DND-41 (cell line): ENCODE measurements around the gene IQCE.

ENCODE experiments used
- ATAC-seq: fragments of 200-7000 bp; cut with Tn5 transposase; 3 replicates; pipeline ENCODE4 v1.9.1; 2021; ENCODE audit warnings: low read depth; ENCODE audit not compliant: insufficient read depth
- DNase-seq: peaks from one replicate; pipeline ENCODE4 v3.0.0-alpha.2; 2020
- H2AFZ ChIP-seq: 2 replicates; pipeline ENCODE4 v1.6.0; 2012; ENCODE audit warnings: low read depth, low read length
- H3K27ac ChIP-seq: 2 replicates; pipeline ENCODE4 v1.5.1; 2012; ENCODE audit warnings: low read length, inconsistent platforms
- H3K27me3 ChIP-seq: fragments of 200-600 bp; sonication (generic); 2 replicates; pipeline ENCODE4 v1.6.0; 2012; ENCODE audit warnings: low read length, mild to moderate bottlenecking, inconsistent platforms; ENCODE audit not compliant: insufficient read depth, poor library complexity
- H3K36me3 ChIP-seq: 2 replicates; pipeline ENCODE4 v1.5.1; 2012; ENCODE audit warnings: low read length, inconsistent platforms; ENCODE audit not compliant: insufficient read depth
- H3K4me1 ChIP-seq: 2 replicates; pipeline ENCODE4 v1.5.1; 2012; ENCODE audit warnings: mild to moderate bottlenecking, low read length; ENCODE audit not compliant: insufficient read depth
- H3K4me2 ChIP-seq: 2 replicates; pipeline ENCODE4 v1.6.0; 2012; ENCODE audit warnings: mild to moderate bottlenecking, moderate library complexity, low read length, inconsistent platforms; ENCODE audit not compliant: insufficient read depth
- H3K4me3 ChIP-seq, 2 experiments: fragments of 200-600 bp in 1 of 2; shearing (Covaris generic) in 1 of 2; 2 replicates each; pipeline ENCODE4 v1.5.1; 2012 to 2016; ENCODE audit warnings: inconsistent platforms in 2 of 2, low read length in 2 of 2, mild to moderate bottlenecking in 2 of 2, low read depth in 1 of 2, moderate library complexity in 1 of 2
- H3K79me2 ChIP-seq: 2 replicates; pipeline ENCODE4 v1.6.0; 2012; ENCODE audit warnings: low read length, inconsistent platforms; ENCODE audit not compliant: insufficient read depth
- H3K9ac ChIP-seq: 2 replicates; pipeline ENCODE4 v1.6.0; 2012; ENCODE audit warnings: low read depth, mild to moderate bottlenecking, inconsistent platforms, low read length, moderate library complexity
- H3K9me3 ChIP-seq: 2 replicates; pipeline ENCODE4 v1.5.1; 2012; ENCODE audit warnings: low read length, moderate library complexity, mild to moderate bottlenecking, inconsistent platforms; ENCODE audit not compliant: insufficient read depth, severe bottlenecking
- H4K20me1 ChIP-seq: 2 replicates; pipeline ENCODE4 v1.6.0; 2012; ENCODE audit warnings: low read length; ENCODE audit not compliant: insufficient read depth
- EZH2 ChIP-seq: IDR thresholded peaks from 3 replicates; pipeline ENCODE4 v1.6.1; 2012; ENCODE audit warnings: borderline replicate concordance, low read depth, mild to moderate bottlenecking, moderate library complexity, low read length, inconsistent platforms; ENCODE audit not compliant: severe bottlenecking
- TF ChIP-seq, protein P1 (sequence below): IDR thresholded peaks from 2 replicates; pipeline ENCODE4 v1.5.1; 2012; ENCODE audit warnings: borderline replicate concordance, low read length, moderate library complexity, mild to moderate bottlenecking; ENCODE audit not compliant: poor library complexity, severe bottlenecking; ENCODE audit errors: extremely low read depth

IQCE gene

DNA sequence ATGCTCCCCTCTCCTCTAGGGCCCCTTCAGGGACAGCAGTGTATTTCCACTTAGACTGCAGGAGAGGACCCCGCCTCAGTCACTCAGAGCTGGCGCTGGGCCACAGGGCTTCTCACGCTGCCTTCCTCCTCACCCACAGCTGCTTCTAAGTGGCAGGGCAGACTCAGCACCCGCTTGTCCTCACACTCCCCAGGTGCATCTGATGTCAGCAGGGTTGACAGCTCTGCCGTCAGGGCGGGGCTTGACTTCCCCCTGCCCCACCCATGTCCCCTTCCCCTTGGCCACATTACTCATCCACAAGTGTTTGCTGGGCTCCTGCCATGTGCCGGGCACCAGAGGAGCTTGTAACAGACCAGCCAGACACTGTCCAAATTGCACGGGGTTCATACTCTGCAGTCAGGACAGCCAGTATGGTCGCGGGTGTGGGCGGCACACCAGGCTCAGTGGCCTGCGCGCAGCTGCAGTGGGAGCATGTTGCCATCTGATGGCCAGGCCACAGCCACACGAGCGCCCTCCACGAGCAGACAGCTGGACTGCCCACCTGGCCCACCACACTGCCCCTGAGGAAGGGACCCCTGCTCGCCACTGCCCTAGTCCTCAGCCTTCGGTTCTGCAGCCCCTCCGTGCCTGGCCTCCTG is 43.7 kb downstream of the IQCE start:
- H3K4me2 ChIP-seq = no peak overlapping the region
- no peaks in the 10 kb centered on the region for H3K9me3 ChIP-seq
- no peak overlapping the region for H2AFZ ChIP-seq
- peaks cover 4% of the 10 kb centered on the region; the same call in 1 of the 2 replicates for H4K20me1 ChIP-seq
- H3K4me3 ChIP-seq = no peak overlapping the region
- H3K9ac ChIP-seq = no peak overlapping the region
- H3K27ac ChIP-seq = no peak overlapping the region; the same call in 1 of the 2 replicates
- H3K27me3 ChIP-seq = no peaks in the 10 kb centered on the region
- H3K36me3 ChIP-seq = peaks cover 4% of the 10 kb centered on the region
- H3K79me2 ChIP-seq = no peaks in the 10 kb centered on the region
- no peak for TF ChIP-seq EZH2
- TF ChIP-seq, protein P1, sequence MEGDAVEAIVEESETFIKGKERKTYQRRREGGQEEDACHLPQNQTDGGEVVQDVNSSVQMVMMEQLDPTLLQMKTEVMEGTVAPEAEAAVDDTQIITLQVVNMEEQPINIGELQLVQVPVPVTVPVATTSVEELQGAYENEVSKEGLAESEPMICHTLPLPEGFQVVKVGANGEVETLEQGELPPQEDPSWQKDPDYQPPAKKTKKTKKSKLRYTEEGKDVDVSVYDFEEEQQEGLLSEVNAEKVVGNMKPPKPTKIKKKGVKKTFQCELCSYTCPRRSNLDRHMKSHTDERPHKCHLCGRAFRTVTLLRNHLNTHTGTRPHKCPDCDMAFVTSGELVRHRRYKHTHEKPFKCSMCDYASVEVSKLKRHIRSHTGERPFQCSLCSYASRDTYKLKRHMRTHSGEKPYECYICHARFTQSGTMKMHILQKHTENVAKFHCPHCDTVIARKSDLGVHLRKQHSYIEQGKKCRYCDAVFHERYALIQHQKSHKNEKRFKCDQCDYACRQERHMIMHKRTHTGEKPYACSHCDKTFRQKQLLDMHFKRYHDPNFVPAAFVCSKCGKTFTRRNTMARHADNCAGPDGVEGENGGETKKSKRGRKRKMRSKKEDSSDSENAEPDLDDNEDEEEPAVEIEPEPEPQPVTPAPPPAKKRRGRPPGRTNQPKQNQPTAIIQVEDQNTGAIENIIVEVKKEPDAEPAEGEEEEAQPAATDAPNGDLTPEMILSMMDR = no peak
- peak; percentile 27 for DNase-seq
- no peaks in the 10 kb centered on the region for H3K4me1 ChIP-seq
- peak; percentile 54 for ATAC-seq

DNA sequence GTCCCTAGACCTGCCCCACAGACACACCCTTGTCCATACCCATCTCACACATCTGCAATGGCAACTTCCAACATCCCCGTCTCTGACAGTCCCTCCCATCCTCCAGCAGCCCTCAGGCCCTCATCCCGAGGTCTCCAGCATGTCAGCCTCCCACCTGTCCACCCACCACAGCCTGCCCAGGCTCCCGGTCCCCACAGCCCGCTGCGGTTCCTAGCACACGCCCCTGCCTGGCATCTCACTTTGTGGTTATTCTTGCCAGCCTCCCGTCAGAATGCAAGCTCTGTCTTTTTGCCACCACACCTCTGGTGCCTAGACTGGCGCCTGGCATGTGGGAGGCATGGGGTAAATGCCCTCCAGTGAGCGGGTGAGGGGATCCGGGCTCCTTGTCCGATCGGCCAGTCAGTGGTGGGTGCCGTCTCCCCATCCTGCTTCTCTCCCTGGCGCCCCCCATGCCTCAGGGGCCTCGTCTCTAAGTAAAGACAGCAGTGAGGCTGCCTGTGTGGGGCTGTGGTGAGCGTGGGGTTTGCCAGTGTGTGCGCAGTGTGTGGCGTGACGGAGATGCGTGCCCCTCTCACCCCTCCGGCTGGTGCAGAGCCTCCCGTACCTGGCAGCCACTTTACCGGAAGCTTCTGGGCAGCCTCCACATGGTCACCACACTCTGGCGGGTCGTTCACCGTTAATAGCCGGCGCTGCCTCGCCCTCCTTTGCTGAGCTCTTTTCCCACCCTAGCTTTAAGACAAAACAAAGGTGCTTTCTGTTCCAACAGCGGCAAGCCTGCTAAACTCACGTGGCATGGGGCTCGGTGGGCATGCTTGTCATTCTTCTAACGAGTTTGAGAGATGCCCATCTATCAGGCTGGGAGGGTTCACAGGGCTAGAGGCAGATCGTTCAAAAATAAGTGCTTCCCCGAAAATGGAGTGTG is 44.5 kb downstream of the IQCE start:
- Histone ChIP-seq H3K27me3 (no peaks in the 10 kb centered on the region), H3K9me3 (no peaks in the 10 kb centered on the region), H3K4me1 (no peaks in the 10 kb centered on the region), H4K20me1 (peaks cover 4% of the 10 kb centered on the region; the same call in 1 of the 2 replicates), H3K9ac (no peak overlapping the region), H2AFZ (no peak overlapping the region), H3K79me2 (no peaks in the 10 kb centered on the region), H3K4me3 (no peak overlapping the region), H3K4me2 (no peak overlapping the region), H3K36me3 (peaks cover 4% of the 10 kb centered on the region), H3K27ac (no peak overlapping the region)
- DNase-seq = no peak
- no peak for ATAC-seq
- TF ChIP-seq, protein P1 = no peak
- no peak for TF ChIP-seq EZH2

DNA sequence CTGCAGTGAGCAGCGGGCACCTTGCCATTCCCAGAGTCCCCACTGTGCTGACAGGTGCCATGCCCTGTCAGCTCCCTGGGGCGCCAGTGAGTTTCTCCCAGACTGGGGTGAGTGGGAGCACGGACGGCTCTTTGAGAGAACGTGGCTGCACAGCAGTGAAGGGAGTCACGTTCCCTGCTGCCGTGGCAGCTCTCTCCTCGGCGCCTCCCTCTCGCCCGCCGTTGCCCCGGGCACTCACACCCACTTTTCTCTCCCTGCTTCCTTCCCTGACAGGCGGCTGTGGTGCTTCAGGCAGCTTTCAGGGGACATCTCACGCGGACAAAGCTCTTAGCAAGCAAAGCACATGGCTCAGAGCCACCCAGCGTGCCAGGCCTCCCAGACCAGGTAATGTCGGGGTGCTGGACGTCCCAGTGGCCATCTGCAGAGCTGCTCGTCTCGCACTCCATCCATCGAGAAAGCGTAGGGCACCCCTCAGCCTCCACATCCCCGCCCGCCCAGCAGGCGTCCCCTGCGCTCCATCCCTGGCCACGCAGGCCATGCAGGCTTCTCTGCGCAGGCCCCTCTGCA is 45.9 kb downstream of the IQCE start:
- Histone ChIP-seq H3K36me3 (peaks cover 4% of the 10 kb centered on the region), H4K20me1 (peaks cover 4% of the 10 kb centered on the region; the same call in 1 of the 2 replicates), H3K79me2 (no peaks in the 10 kb centered on the region), H3K27ac (no peak overlapping the region), H2AFZ (no peak overlapping the region), H3K9me3 (no peaks in the 10 kb centered on the region), H3K4me1 (no peaks in the 10 kb centered on the region), H3K9ac (no peak overlapping the region), H3K27me3 (no peaks in the 10 kb centered on the region), H3K4me3 (no peak overlapping the region), H3K4me2 (no peak overlapping the region)
- no peak for DNase-seq
- no peak for ATAC-seq
- TF ChIP-seq, protein P1 = no peak
- no peak for TF ChIP-seq EZH2
